Measurements from ENCODE around the gene ZFYVE28. TPM values are rescaled to one million over a fixed set of nuclear protein-coding genes. Genes with fewer than 3 reads are reported as not detected.
A peak's percentile ranks its signal among the peaks of the same experiment; 100 is the strongest.

Gene ZFYVE28
- total and polyA plus RNA-seq, 5 donors from 2014 or later = 8.5 to 86.4 (median 17.6) TPM

- H3K4me1 Mint-ChIP-seq = peaks cover 0 to 13% (median 3%) of the 10 kb centered on the region in 4 donors
- peak overlapping the region in 1 of 4 donors; percentile 9 for H3K4me3 Mint-ChIP-seq
- peaks cover 0 to 3% (median 2%) of the 10 kb centered on the region in 7 donors for H3K9me3 Mint-ChIP-seq
- H3K27ac ChIP-seq (ENCODE audit: insufficient read depth, low read length, poor library complexity, severe bottlenecking) = no peak overlapping the region
- H3K4me1 ChIP-seq (ENCODE audit: control insufficient read depth, insufficient read depth, low read length, poor library complexity, severe bottlenecking) = no peaks in the 10 kb centered on the region
- peaks cover 22% of the 10 kb centered on the region for H3K36me3 Mint-ChIP-seq
- H3K36me3 ChIP-seq (ENCODE audit: control insufficient read depth, insufficient read depth, low read length) = peaks cover 17% of the 10 kb centered on the region
- no peaks in the 10 kb centered on the region for H3K27me3 ChIP-seq (ENCODE audit: control insufficient read depth, insufficient read depth, low read length)
- ATAC-seq (ENCODE audit: low read depth in 2 of 2) (no peak), DNase-seq (no peak)
- no peaks in the 10 kb centered on the region for H3K27me3 Mint-ChIP-seq
- H3K27ac Mint-ChIP-seq = peak overlapping the region in 1 of 3 donors; percentile 65
- H3K4me3 ChIP-seq (ENCODE audit: low read depth, low read length) = no peak overlapping the region
- no peaks in the 10 kb centered on the region for H3K9me3 ChIP-seq (ENCODE audit: control insufficient read depth in 2 of 2, low read length in 2 of 2)
These were observed 84.4 kb downstream of the ZFYVE28 start for GRCh38 chr4:2333916-2334644.

- Histone ChIP-seq H3K27me3 (ENCODE audit: control insufficient read depth, insufficient read depth, low read length) (no peaks in the 10 kb centered on the region), H3K4me3 (ENCODE audit: low read depth, low read length) (no peak overlapping the region), H3K27ac (ENCODE audit: insufficient read depth, low read length, poor library complexity, severe bottlenecking) (no peak overlapping the region), H3K9me3 (ENCODE audit: control insufficient read depth in 2 of 2, low read length in 2 of 2) (peaks cover 0 to 6% of the 10 kb centered on the region in 2 experiments), H3K36me3 (ENCODE audit: control insufficient read depth, insufficient read depth, low read length) (peaks cover 21% of the 10 kb centered on the region), H3K4me1 (ENCODE audit: control insufficient read depth, insufficient read depth, low read length, poor library complexity, severe bottlenecking) (no peaks in the 10 kb centered on the region)
- Mint-ChIP-seq H3K27ac (peak overlapping the region in 1 of 3 donors; percentile 65), H3K4me1 (peaks cover 0 to 13% (median 3%) of the 10 kb centered on the region in 4 donors), H3K36me3 (peaks cover 27% of the 10 kb centered on the region), H3K4me3 (peak overlapping the region in 1 of 4 donors; percentile 9), H3K27me3 (no peaks in the 10 kb centered on the region), H3K9me3 (peaks cover 0 to 8% (median 3%) of the 10 kb centered on the region in 7 donors)
- ATAC-seq (ENCODE audit: low read depth in 2 of 2) (no peak), DNase-seq (peak in 1 of 3 donors; percentile 8)
These were observed 85.0 kb downstream of the ZFYVE28 start for GRCh38 chr4:2333356-2333841.

GRCh38 chr4:2332976-2333319 is 85.5 kb downstream of the ZFYVE28 start:
- no peak overlapping the region for H3K27ac Mint-ChIP-seq
- ATAC-seq (ENCODE audit: low read depth in 2 of 2) (no peak), DNase-seq (no peak)
- no peaks in the 10 kb centered on the region for H3K27me3 ChIP-seq (ENCODE audit: control insufficient read depth, insufficient read depth, low read length)
- peaks cover 30% of the 10 kb centered on the region for H3K36me3 Mint-ChIP-seq
- H3K27ac ChIP-seq (ENCODE audit: insufficient read depth, low read length, poor library complexity, severe bottlenecking) = no peak overlapping the region
- no peaks in the 10 kb centered on the region for H3K27me3 Mint-ChIP-seq
- peaks cover 0 to 11% (median 4%) of the 10 kb centered on the region in 7 donors for H3K9me3 Mint-ChIP-seq
- H3K4me3 Mint-ChIP-seq = no peak overlapping the region
- peaks cover 3 to 10% of the 10 kb centered on the region in 2 experiments for H3K9me3 ChIP-seq (ENCODE audit: control insufficient read depth in 2 of 2, low read length in 2 of 2)
- H3K36me3 ChIP-seq (ENCODE audit: control insufficient read depth, insufficient read depth, low read length) = peaks cover 20% of the 10 kb centered on the region
- no peaks in the 10 kb centered on the region for H3K4me1 ChIP-seq (ENCODE audit: control insufficient read depth, insufficient read depth, low read length, poor library complexity, severe bottlenecking)
- no peak overlapping the region for H3K4me3 ChIP-seq (ENCODE audit: low read depth, low read length)
- H3K4me1 Mint-ChIP-seq = peaks cover 0 to 13% (median 3%) of the 10 kb centered on the region in 4 donors

GRCh38 chr4:2332201-2332975 is 86.1 kb downstream of the ZFYVE28 start:
- H3K4me3 ChIP-seq (ENCODE audit: low read depth, low read length) = no peak overlapping the region
- DNase-seq (no peak), ATAC-seq (ENCODE audit: low read depth in 2 of 2) (no peak)
- H3K36me3 Mint-ChIP-seq = peaks cover 32% of the 10 kb centered on the region
- H3K4me1 ChIP-seq (ENCODE audit: control insufficient read depth, insufficient read depth, low read length, poor library complexity, severe bottlenecking) = no peaks in the 10 kb centered on the region
- H3K27me3 Mint-ChIP-seq = no peaks in the 10 kb centered on the region
- H3K9me3 ChIP-seq (ENCODE audit: control insufficient read depth in 2 of 2, low read length in 2 of 2) = peaks cover 8 to 16% of the 10 kb centered on the region in 2 experiments
- no peak overlapping the region for H3K4me3 Mint-ChIP-seq
- H3K9me3 Mint-ChIP-seq = peaks cover 0 to 14% (median 4%) of the 10 kb centered on the region in 7 donors
- H3K27ac Mint-ChIP-seq = peak overlapping the region in 1 of 3 donors; percentile 80
- H3K4me1 Mint-ChIP-seq = peaks cover 0 to 13% (median 3%) of the 10 kb centered on the region in 4 donors
- no peaks in the 10 kb centered on the region for H3K27me3 ChIP-seq (ENCODE audit: control insufficient read depth, insufficient read depth, low read length)
- H3K27ac ChIP-seq (ENCODE audit: insufficient read depth, low read length, poor library complexity, severe bottlenecking) = no peak overlapping the region
- peaks cover 21% of the 10 kb centered on the region for H3K36me3 ChIP-seq (ENCODE audit: control insufficient read depth, insufficient read depth, low read length)

GRCh38 chr4:2331519-2332200 is 86.8 kb downstream of the ZFYVE28 start:
- Histone ChIP-seq H3K36me3 (ENCODE audit: control insufficient read depth, insufficient read depth, low read length) (peaks cover 15% of the 10 kb centered on the region), H3K27ac (ENCODE audit: insufficient read depth, low read length, poor library complexity, severe bottlenecking) (no peak overlapping the region), H3K4me1 (ENCODE audit: control insufficient read depth, insufficient read depth, low read length, poor library complexity, severe bottlenecking) (no peaks in the 10 kb centered on the region), H3K9me3 (ENCODE audit: control insufficient read depth in 2 of 2, low read length in 2 of 2) (peaks cover 10 to 17% of the 10 kb centered on the region in 2 experiments), H3K27me3 (ENCODE audit: control insufficient read depth, insufficient read depth, low read length) (no peaks in the 10 kb centered on the region), H3K4me3 (ENCODE audit: low read depth, low read length) (no peak overlapping the region)
- H3K4me1 Mint-ChIP-seq = peaks cover 0 to 13% (median 3%) of the 10 kb centered on the region in 4 donors
- H3K4me3 Mint-ChIP-seq = no peak overlapping the region
- DNase-seq = no peak
- H3K27ac Mint-ChIP-seq = no peak overlapping the region
- H3K27me3 Mint-ChIP-seq = no peaks in the 10 kb centered on the region
- H3K9me3 Mint-ChIP-seq = peaks cover 0 to 15% (median 4%) of the 10 kb centered on the region in 7 donors
- ATAC-seq (ENCODE audit: low read depth in 2 of 2) = no peak
- H3K36me3 Mint-ChIP-seq = peaks cover 32% of the 10 kb centered on the region

GRCh38 chr4:2331043-2331420 is 87.4 kb downstream of the ZFYVE28 start:
- no peak for ATAC-seq (ENCODE audit: low read depth in 2 of 2)
- Histone ChIP-seq H3K9me3 (ENCODE audit: control insufficient read depth in 2 of 2, low read length in 2 of 2) (peaks cover 10 to 17% of the 10 kb centered on the region in 2 experiments), H3K27ac (ENCODE audit: insufficient read depth, low read length, poor library complexity, severe bottlenecking) (no peak overlapping the region), H3K4me3 (ENCODE audit: low read depth, low read length) (no peak overlapping the region), H3K27me3 (ENCODE audit: control insufficient read depth, insufficient read depth, low read length) (no peaks in the 10 kb centered on the region), H3K36me3 (ENCODE audit: control insufficient read depth, insufficient read depth, low read length) (peaks cover 15% of the 10 kb centered on the region), H3K4me1 (ENCODE audit: control insufficient read depth, insufficient read depth, low read length, poor library complexity, severe bottlenecking) (no peaks in the 10 kb centered on the region)
- Mint-ChIP-seq H3K9me3 (peaks cover 0 to 15% (median 5%) of the 10 kb centered on the region in 7 donors), H3K27ac (no peak overlapping the region), H3K4me3 (no peak overlapping the region), H3K36me3 (peaks cover 26% of the 10 kb centered on the region), H3K4me1 (peaks cover 0 to 13% (median 3%) of the 10 kb centered on the region in 4 donors), H3K27me3 (no peaks in the 10 kb centered on the region)
- no peak for DNase-seq

All from CD4-positive, CD25-positive, alpha-beta regulatory T cell (primary cell).